HepG2 (cell line): ENCODE measurements around the gene NIP7. TPM values are rescaled to one million over a fixed set of nuclear protein-coding genes. Genes with fewer than 3 reads are reported as not detected.

ENCODE experiments used
- BRCA1 ChIP-seq: sonication (generic); formaldehyde crosslinking; IDR thresholded peaks from 2 replicates; pipeline ENCODE4 v1.4.0; 2020; ENCODE audit warnings: missing genetic modification reagents
- CEBPG ChIP-seq: IDR thresholded peaks from 2 replicates; pipeline ENCODE4 v1.6.1; 2016
- ELF4 ChIP-seq: sonication (generic); formaldehyde crosslinking; IDR thresholded peaks from 2 replicates; pipeline ENCODE4 v1.5.0; 2020; ENCODE audit warnings: missing genetic modification reagents, mild to moderate bottlenecking, moderate library complexity, borderline replicate concordance
- HDAC2 ChIP-seq: sonication (generic); formaldehyde crosslinking; IDR thresholded peaks from 2 replicates; pipeline ENCODE4 v1.4.0; 2020; ENCODE audit warnings: missing genetic modification reagents
- HOXA7 ChIP-seq: sonication (generic); formaldehyde crosslinking; IDR thresholded peaks from 2 replicates; pipeline ENCODE4 v1.8.1; 2022; ENCODE audit warnings: mild to moderate bottlenecking, missing genetic modification reagents, moderate library complexity
- KLF12 ChIP-seq: sonication (generic); formaldehyde crosslinking; IDR thresholded peaks from 2 replicates; pipeline ENCODE4 v1.4.0; 2020; ENCODE audit warnings: missing genetic modification reagents, borderline replicate concordance
- NFRKB ChIP-seq: fragments of 450-650 bp; IDR thresholded peaks from 2 replicates; pipeline ENCODE4 v1.6.1; 2017
- RARA ChIP-seq: IDR thresholded peaks from 2 replicates; pipeline ENCODE4 v1.6.1; 2016; ENCODE audit warnings: missing genetic modification reagents, missing compliant biosample characterization
- RBM22 ChIP-seq: fragments of 200-400 bp; formaldehyde crosslinking; optimal IDR thresholded peaks from 2 replicates; pipeline ENCODE3; 2017; ENCODE audit warnings: mild to moderate bottlenecking, low read length, moderate library complexity
- RXRA ChIP-seq: sonication (generic); formaldehyde crosslinking; IDR thresholded peaks from 2 replicates; pipeline ENCODE4 v1.5.1; 2020; ENCODE audit warnings: missing genetic modification reagents
- SAP130 ChIP-seq: IDR thresholded peaks from 2 replicates; pipeline ENCODE4 v1.6.1; 2016; ENCODE audit warnings: low read depth
- ZC3H13 ChIP-seq: sonication (generic); formaldehyde crosslinking; IDR thresholded peaks from 2 replicates; pipeline ENCODE4 v1.8.1; 2023; ENCODE audit warnings: mild to moderate bottlenecking, missing genetic modification reagents, moderate library complexity
- ZEB1 ChIP-seq: IDR thresholded peaks from 2 replicates; pipeline ENCODE4 v1.6.1; 2012; ENCODE audit warnings: mild to moderate bottlenecking, low read depth, inconsistent platforms; ENCODE audit not compliant: insufficient replicate concordance
- ZNF513 ChIP-seq: sonication (generic); formaldehyde crosslinking; conservative IDR thresholded peaks from 2 replicates; pipeline ENCODE4 v1.5.0; 2020; ENCODE audit warnings: missing genetic modification reagents
- ZNF619 ChIP-seq: sonication (generic); formaldehyde crosslinking; IDR thresholded peaks from 2 replicates; pipeline ENCODE4 v1.4.0; 2020; ENCODE audit warnings: mild to moderate bottlenecking, missing genetic modification reagents
- ZSCAN30 ChIP-seq: sonication (generic); formaldehyde crosslinking; IDR thresholded peaks from 2 replicates; pipeline ENCODE4 v1.5.0; 2020; ENCODE audit warnings: mild to moderate bottlenecking, missing genetic modification reagents
- polyA plus RNA-seq, 8 experiments: library from polyadenylated mRNA; depleted of rRNA in 3 of 8; stranded (reverse) in 7 of 8; unstranded in 1 of 8; fragments of >200 nt; fragmentation: Illumina TruSeq in 4 of 8; extraction: Trizol in 4 of 8; gene quantifications; 2 replicates each; pipeline versions ENCODE4 v1.2.1 to v1.2.3, GENCODE V29; 2011 to 2016; ENCODE audit warnings: low read depth in 4 of 8, missing spikeins in 1 of 8, mixed read lengths in 1 of 8; ENCODE audit not compliant: insufficient read depth in 1 of 8
- total RNA-seq, 5 experiments: library from RNA; depleted of rRNA; stranded (reverse); fragments of >200 nt; fragmentation: Illumina TruSeq; extraction: Trizol; gene quantifications; 2 replicates each; pipeline ENCODE4 v1.2.3, GENCODE V29; 2016; ENCODE audit warnings: low read depth in 1 of 5
- TF ChIP-seq, protein P1 (sequence below): sonication (generic); formaldehyde crosslinking; IDR thresholded peaks from 2 replicates; pipeline ENCODE4 v1.8.1; 2023; ENCODE audit warnings: mild to moderate bottlenecking, missing genetic modification reagents, borderline replicate concordance
- TF ChIP-seq, protein P2 (sequence below): sonication (generic); formaldehyde crosslinking; IDR thresholded peaks from 2 replicates; pipeline ENCODE4 v1.5.0; 2020; ENCODE audit warnings: missing genetic modification reagents, mild to moderate bottlenecking, borderline replicate concordance
- TF ChIP-seq, protein P3 (sequence below): sonication (generic); formaldehyde crosslinking; IDR thresholded peaks from 2 replicates; pipeline ENCODE4 v1.5.0; 2020; ENCODE audit warnings: mild to moderate bottlenecking, missing genetic modification reagents, borderline replicate concordance
- TF ChIP-seq, protein P4 (sequence below): sonication (generic); formaldehyde crosslinking; IDR thresholded peaks from 2 replicates; pipeline ENCODE4 v1.4.0; 2020; ENCODE audit warnings: mild to moderate bottlenecking, missing genetic modification reagents

Gene NIP7
- total and polyA plus RNA-seq, 2 of the 13 experiments (the other 11 are each of a cell fraction or from before 2014, with no cell fraction given), result 15.3 to 114 TPM

DNA sequence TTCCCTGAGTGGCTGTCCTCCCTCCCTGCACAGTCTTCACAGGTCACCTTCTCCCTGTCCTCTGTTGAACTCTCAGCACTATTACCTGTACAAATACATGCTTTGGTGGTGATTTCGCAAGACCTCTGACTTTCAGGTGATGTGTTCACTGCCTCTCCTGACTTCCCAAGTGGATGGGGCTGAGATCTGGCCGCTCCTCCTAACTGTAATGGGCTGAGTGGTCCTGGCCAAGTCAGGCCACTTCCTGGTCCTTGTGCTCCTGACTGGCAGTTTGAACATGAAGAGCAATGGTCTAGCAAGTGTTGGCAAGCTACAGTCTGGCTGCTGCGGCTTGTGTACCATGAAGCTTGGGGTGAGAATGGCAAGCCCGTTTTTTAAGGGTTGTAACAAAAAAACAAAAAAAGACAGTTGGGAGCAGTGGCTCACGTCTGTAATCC, 23.7 kb downstream of the NIP7 start (continued):
- TF ChIP-seq ZNF513 (CRISPR knock-in tag) (no peak), ZEB1 (peak; percentile 74), CEBPG (CRISPR knock-in tag) (peak; percentile 94), ZSCAN30 (CRISPR knock-in tag) (no peak), HDAC2 (0 out of 2 replicates have a peak, but pooled peaks have one; percentile 23), HOXA7 (no peak), NFRKB (no peak), RARA (CRISPR knock-in tag) (0 out of 2 replicates have a peak, but pooled peaks have one; percentile 15), RBM22 (peak; percentile 37), ELF4 (no peak), BRCA1 (no peak), KLF12 (CRISPR knock-in tag) (no peak), SAP130 (CRISPR knock-in tag) (peak; percentile 24; the same call in 1 of the 2 replicates), RXRA (CRISPR knock-in tag) (peak; percentile 72; the same call in 1 of the 2 replicates), ZC3H13 (CRISPR knock-in tag) (peak; percentile 76; the same call in 1 of the 2 replicates), ZNF619 (peak; percentile 82; the same call in 1 of the 2 replicates)
- TF ChIP-seq, protein P1, sequence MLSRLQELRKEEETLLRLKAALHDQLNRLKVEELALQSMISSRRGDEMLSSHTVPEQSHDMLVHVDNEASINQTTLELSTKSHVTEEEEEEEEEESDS (CRISPR knock-in tag), result no peak
- TF ChIP-seq, protein P2, sequence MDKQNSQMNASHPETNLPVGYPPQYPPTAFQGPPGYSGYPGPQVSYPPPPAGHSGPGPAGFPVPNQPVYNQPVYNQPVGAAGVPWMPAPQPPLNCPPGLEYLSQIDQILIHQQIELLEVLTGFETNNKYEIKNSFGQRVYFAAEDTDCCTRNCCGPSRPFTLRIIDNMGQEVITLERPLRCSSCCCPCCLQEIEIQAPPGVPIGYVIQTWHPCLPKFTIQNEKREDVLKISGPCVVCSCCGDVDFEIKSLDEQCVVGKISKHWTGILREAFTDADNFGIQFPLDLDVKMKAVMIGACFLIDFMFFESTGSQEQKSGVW (CRISPR knock-in tag), result no peak
- TF ChIP-seq, protein P3, sequence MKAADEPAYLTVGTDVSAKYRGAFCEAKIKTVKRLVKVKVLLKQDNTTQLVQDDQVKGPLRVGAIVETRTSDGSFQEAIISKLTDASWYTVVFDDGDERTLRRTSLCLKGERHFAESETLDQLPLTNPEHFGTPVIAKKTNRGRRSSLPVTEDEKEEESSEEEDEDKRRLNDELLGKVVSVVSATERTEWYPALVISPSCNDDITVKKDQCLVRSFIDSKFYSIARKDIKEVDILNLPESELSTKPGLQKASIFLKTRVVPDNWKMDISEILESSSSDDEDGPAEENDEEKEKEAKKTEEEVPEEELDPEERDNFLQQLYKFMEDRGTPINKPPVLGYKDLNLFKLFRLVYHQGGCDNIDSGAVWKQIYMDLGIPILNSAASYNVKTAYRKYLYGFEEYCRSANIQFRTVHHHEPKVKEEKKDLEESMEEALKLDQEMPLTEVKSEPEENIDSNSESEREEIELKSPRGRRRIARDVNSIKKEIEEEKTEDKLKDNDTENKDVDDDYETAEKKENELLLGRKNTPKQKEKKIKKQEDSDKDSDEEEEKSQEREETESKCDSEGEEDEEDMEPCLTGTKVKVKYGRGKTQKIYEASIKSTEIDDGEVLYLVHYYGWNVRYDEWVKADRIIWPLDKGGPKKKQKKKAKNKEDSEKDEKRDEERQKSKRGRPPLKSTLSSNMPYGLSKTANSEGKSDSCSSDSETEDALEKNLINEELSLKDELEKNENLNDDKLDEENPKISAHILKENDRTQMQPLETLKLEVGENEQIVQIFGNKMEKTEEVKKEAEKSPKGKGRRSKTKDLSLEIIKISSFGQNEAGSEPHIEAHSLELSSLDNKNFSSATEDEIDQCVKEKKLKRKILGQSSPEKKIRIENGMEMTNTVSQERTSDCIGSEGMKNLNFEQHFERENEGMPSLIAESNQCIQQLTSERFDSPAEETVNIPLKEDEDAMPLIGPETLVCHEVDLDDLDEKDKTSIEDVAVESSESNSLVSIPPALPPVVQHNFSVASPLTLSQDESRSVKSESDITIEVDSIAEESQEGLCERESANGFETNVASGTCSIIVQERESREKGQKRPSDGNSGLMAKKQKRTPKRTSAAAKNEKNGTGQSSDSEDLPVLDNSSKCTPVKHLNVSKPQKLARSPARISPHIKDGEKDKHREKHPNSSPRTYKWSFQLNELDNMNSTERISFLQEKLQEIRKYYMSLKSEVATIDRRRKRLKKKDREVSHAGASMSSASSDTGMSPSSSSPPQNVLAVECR (CRISPR knock-in tag), result no peak
- TF ChIP-seq, protein P4, sequence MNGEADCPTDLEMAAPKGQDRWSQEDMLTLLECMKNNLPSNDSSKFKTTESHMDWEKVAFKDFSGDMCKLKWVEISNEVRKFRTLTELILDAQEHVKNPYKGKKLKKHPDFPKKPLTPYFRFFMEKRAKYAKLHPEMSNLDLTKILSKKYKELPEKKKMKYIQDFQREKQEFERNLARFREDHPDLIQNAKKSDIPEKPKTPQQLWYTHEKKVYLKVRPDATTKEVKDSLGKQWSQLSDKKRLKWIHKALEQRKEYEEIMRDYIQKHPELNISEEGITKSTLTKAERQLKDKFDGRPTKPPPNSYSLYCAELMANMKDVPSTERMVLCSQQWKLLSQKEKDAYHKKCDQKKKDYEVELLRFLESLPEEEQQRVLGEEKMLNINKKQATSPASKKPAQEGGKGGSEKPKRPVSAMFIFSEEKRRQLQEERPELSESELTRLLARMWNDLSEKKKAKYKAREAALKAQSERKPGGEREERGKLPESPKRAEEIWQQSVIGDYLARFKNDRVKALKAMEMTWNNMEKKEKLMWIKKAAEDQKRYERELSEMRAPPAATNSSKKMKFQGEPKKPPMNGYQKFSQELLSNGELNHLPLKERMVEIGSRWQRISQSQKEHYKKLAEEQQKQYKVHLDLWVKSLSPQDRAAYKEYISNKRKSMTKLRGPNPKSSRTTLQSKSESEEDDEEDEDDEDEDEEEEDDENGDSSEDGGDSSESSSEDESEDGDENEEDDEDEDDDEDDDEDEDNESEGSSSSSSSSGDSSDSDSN (CRISPR knock-in tag), result no peak
